HG02938 (cell line): ENCODE data around the gene BLOC1S2.
"Not testable (repeated sequence)": the region's sequence is repeated elsewhere in the genome, so short reads cannot be mapped to it uniquely, and the experiment has no call there.

Experiments used
- ATAC-seq: cut with Tn5 transposase; IDR thresholded peaks from one replicate; pipeline ENCODE4 v1.9.1; 2021; ENCODE audit warnings: mild to moderate bottlenecking, moderate library complexity; ENCODE audit not compliant: unreplicated experiment

BLOC1S2 gene

GRCh38 chr10:100286051-100287033 lies at the start of gene BLOC1S2:
Gene BLOC1S2 (minus strand): TSS chr10:100286680. CDS start chr10:100286659, 21 bp downstream.
- peak; percentile 85 for ATAC-seq

- ATAC-seq, result no peak
Measured at GRCh38 chr10:100334762-100335161, 48.3 kb upstream of the BLOC1S2 start.

GRCh38 chr10:100333661-100334440 lies 47.4 kb upstream of the BLOC1S2 start:
- ATAC-seq, result no peak

- no peak for ATAC-seq
Measured at GRCh38 chr10:100333106-100333505, 46.6 kb upstream of the BLOC1S2 start.

GRCh38 chr10:100330079-100330478 lies 43.6 kb upstream of the BLOC1S2 start, which contains the start of gene PKD2L1:
Gene PKD2L1 (minus strand): TSS chr10:100330228. CDS start chr10:100330103, 125 bp downstream.
- no peak for ATAC-seq

GRCh38 chr10:100328198-100328597 lies 41.7 kb upstream of the BLOC1S2 start:
- ATAC-seq, result no peak

GRCh38 chr10:100327718-100328009 lies 41.2 kb upstream of the BLOC1S2 start:
- ATAC-seq, result no peak

GRCh38 chr10:100327007-100327717 lies 40.7 kb upstream of the BLOC1S2 start:
- ATAC-seq, result peak; percentile 98

GRCh38 chr10:100325158-100325557 lies 38.7 kb upstream of the BLOC1S2 start:
- no peak for ATAC-seq

- ATAC-seq, result no peak
Measured at GRCh38 chr10:100319707-100320402, 33.4 kb upstream of the BLOC1S2 start.

GRCh38 chr10:100318207-100318606 lies 31.7 kb upstream of the BLOC1S2 start:
- ATAC-seq, result no peak

GRCh38 chr10:100315615-100316014 lies 29.1 kb upstream of the BLOC1S2 start:
- no peak for ATAC-seq

GRCh38 chr10:100311298-100311697 lies 24.8 kb upstream of the BLOC1S2 start:
- ATAC-seq, result no peak

GRCh38 chr10:100307684-100308083 lies 21.2 kb upstream of the BLOC1S2 start:
- no peak for ATAC-seq

- ATAC-seq, result no peak
Measured at GRCh38 chr10:100306861-100307260, 20.4 kb upstream of the BLOC1S2 start.

GRCh38 chr10:100304414-100304813 lies 17.9 kb upstream of the BLOC1S2 start:
- ATAC-seq, result no peak

- ATAC-seq, result no peak
Measured at GRCh38 chr10:100303724-100304319, 17.3 kb upstream of the BLOC1S2 start.

- ATAC-seq, result not testable (repeated sequence)
Measured at GRCh38 chr10:100301123-100301522, 14.6 kb upstream of the BLOC1S2 start.

- ATAC-seq, result no peak
Measured at GRCh38 chr10:100297242-100297641, 10.8 kb upstream of the BLOC1S2 start.

- no peak for ATAC-seq
Measured at GRCh38 chr10:100293066-100293465, 6.6 kb upstream of the BLOC1S2 start.
